NCI-H146 treated with DMSO at 0.1 percent for 48 hours (cell line): ENCODE results near the gene BHMT.
"Not testable (repeated sequence)": the region's sequence is repeated elsewhere in the genome, so short reads cannot be mapped to it uniquely, and the experiment has no call there.

Experiments
- DNase-seq: peaks from one replicate; lab custom pipeline; 2025; ENCODE audit not compliant: unreplicated experiment; lab: John Stamatoyannopoulos, UW

The BHMT gene

GRCh38 chr5:79168031-79168430, 56.4 kb downstream of the BHMT start:
- DNase-seq = no peak

DNA sequence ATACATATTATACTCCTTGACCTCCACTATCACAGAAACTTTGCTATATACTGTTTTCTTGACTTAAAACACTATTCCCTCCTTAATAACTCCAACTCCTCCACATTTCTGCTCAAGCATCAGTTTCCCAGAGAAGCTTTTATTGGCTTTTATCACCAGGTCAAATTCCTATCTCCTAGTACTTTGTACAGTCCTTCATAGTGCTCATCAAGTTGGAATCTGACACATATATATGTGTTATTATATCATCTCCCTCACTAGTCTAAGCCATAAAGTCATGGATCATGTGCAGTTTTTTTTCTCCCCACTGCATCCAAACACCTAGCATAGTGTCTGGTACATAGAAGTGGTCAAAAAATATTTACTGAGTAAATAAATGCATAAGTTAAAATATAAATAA, 59.1 kb downstream of the BHMT start:
- DNase-seq = no peak

DNA sequence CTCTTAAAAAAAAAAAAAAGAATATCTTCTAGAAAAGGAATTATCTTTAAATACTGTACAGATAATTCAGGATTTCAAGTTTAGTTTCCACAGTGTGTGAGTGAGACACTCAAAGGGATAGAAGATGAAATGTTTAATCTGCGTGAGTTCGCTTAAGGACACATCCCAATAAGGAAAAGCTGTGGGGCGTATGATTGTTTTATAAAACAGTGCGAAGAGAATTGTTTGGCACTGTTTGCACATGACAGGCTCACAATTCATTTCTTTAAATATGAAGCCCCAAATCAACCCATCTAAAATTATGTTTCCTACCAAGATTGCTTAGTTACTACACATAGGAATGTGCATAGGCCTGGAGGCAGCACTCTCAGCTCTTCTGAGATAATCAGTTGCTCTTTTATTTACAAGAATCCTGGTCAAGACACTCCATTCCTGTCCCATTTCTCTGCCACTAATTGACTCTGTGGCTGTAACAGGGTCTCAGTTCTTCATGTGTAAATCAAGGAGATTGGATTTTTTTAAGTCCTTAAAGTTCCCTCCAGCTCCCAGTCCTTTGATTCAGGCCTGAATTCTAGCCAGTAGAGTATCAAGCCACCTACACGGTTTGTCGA, 60.1 kb downstream of the BHMT start:
- DNase-seq = no peak

DNA sequence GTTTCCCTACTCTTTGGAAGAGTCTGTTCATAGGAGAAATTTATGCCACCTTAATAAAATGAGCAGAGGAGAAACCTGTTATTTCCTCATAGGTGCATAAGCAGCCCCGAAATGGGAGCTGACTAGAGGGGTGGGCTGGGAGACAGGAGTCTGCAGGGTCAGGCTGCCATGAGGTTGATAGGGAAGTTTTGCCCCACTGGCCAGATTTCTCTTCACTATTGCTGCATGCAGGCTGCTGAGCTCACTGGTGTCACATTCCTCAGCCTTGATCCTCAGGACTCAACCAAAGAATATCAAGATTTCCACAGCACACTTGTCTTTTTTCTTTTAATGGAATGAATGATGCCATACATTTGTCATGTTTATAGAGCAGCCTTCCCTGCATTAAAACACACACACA, 60.7 kb downstream of the BHMT start:
- no peak for DNase-seq

- DNase-seq = peak; percentile 52
Measured at GRCh38 chr5:79173626-79174025, 62.0 kb downstream of the BHMT start.

- DNase-seq = not testable (repeated sequence)
Measured at GRCh38 chr5:79180449-79180848, 68.8 kb downstream of the BHMT start.

DNA sequence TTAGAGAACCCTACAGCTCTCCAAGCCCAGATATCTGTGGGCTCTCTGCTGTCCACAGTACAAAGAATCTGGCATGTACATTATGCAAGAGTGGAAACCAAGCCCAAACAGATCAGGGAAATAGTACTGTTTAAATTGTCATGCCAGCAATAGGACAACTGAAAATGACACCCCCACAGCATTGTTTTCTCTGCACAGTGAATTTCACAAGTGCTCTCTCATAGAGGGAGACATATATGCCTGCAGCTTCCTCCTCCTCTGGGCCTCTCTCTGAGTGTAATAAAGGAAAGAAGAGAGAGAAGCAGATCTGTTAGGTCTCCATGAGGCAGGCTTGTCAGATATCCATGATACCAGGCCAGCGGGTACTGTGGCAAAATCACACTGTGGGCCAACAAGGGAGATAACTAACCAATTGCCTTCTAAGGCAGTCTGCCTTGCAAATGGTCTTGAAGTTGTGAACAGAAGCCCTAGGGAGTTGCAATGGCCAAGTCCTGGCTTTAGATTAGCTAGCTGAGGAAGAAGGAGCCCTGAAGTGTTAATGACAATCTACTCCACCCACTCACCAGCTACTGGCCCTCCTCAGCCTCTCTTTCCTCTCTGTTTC, 69.9 kb downstream of the BHMT start:
- DNase-seq = no peak
